Testis (tissue), 2 donors: ENCODE results near the gene MYBPH.

Experiments used
- CTCF ChIP-seq, 3 experiments: fragments of 450-650 bp in 2 of 3; fragments of 200-600 bp in 1 of 3; sonication (generic) in 1 of 3; IDR thresholded peaks; one replicate each; pipeline ENCODE4 v1.5.1; 2016 to 2019; ENCODE audit warnings: antibody characterized with exemption in 3 of 3, mild to moderate bottlenecking in 2 of 3, moderate library complexity in 1 of 3
- POLR2A ChIP-seq: fragments of 450-650 bp; IDR thresholded peaks from one replicate; pipeline ENCODE4 v1.6.1; 2017; ENCODE audit warnings: antibody characterized with exemption, mild to moderate bottlenecking, moderate library complexity

GRCh38 chr1:203199481-203199815 is 23.8 kb upstream of the MYBPH start:
- TF ChIP-seq CTCF (IDR thresholded peaks at IDR 0.05) (no peak), POLR2A (no peak)
